NT2/D1 (cell line): ENCODE measurements around the gene KLC1.

Source experiments
- SUZ12 ChIP-seq: IDR thresholded peaks from 2 replicates; pipeline ENCODE4 v1.6.1; 2011; ENCODE audit not compliant: insufficient read length, insufficient read depth; ENCODE audit errors: extremely low read depth
- YY1 ChIP-seq: IDR thresholded peaks from 2 replicates; pipeline ENCODE4 v1.6.1; 2011; ENCODE audit not compliant: insufficient read length, insufficient read depth

- TF ChIP-seq YY1 (no peak), SUZ12 (no peak)
Observed at GRCh38 chr14:103719751-103720150, 90.7 kb downstream of the KLC1 start.
